ENCODE measurements around the gene PTCD2. TPM values are rescaled to one million over a fixed set of nuclear protein-coding genes. Genes with fewer than 3 reads are reported as not detected.
"Not testable (repeated sequence)": the region's sequence is repeated elsewhere in the genome, so short reads cannot be mapped to it uniquely, and the experiment has no call there.

PTCD2 gene
- total RNA-seq, 2 donors from 2014 or later, result 9.1 to 14.8 TPM

GRCh38 chr5:72393052-72393451 lies 72.9 kb downstream of the PTCD2 start:
- no peaks in the 10 kb centered on the region for H3K36me3 Mint-ChIP-seq (ENCODE audit: low read depth)
- no peak overlapping the region for H3K4me3 Mint-ChIP-seq
- H3K9me3 Mint-ChIP-seq, result no peaks in the 10 kb centered on the region
- peaks cover 41% of the 10 kb centered on the region for H3K27me3 Mint-ChIP-seq
- H3K4me1 Mint-ChIP-seq, result no peaks in the 10 kb centered on the region
- no peak for ATAC-seq (replicated peaks)
- H3K27ac Mint-ChIP-seq, result no peak overlapping the region

- Mint-ChIP-seq H3K27me3 (peaks cover 31% of the 10 kb centered on the region), H3K9me3 (no peaks in the 10 kb centered on the region), H3K27ac (no peak overlapping the region), H3K36me3 (ENCODE audit: low read depth) (no peaks in the 10 kb centered on the region), H3K4me3 (no peak overlapping the region), H3K4me1 (no peaks in the 10 kb centered on the region)
- no peak for ATAC-seq (replicated peaks)
Observed at GRCh38 chr5:72394688-72395087, 74.5 kb downstream of the PTCD2 start.

- Mint-ChIP-seq H3K27ac (no peak overlapping the region), H3K4me1 (no peaks in the 10 kb centered on the region), H3K27me3 (peaks cover 41% of the 10 kb centered on the region), H3K4me3 (no peak overlapping the region), H3K9me3 (peaks cover 9% of the 10 kb centered on the region), H3K36me3 (ENCODE audit: low read depth) (no peaks in the 10 kb centered on the region)
- ATAC-seq (replicated peaks), result no peak
Observed at GRCh38 chr5:72397836-72398235, 77.7 kb downstream of the PTCD2 start.

- Mint-ChIP-seq H3K4me1 (no peaks in the 10 kb centered on the region), H3K9me3 (peaks cover 9% of the 10 kb centered on the region), H3K4me3 (no peak overlapping the region), H3K27me3 (peaks cover 26% of the 10 kb centered on the region), H3K27ac (no peak overlapping the region), H3K36me3 (ENCODE audit: low read depth) (no peaks in the 10 kb centered on the region)
- no peak for ATAC-seq (replicated peaks)
Observed at GRCh38 chr5:72400950-72401349, 80.8 kb downstream of the PTCD2 start.

- no peak overlapping the region for H3K27ac Mint-ChIP-seq
- H3K36me3 Mint-ChIP-seq (ENCODE audit: low read depth), result no peaks in the 10 kb centered on the region
- no peaks in the 10 kb centered on the region for H3K4me1 Mint-ChIP-seq
- peaks cover 9% of the 10 kb centered on the region for H3K9me3 Mint-ChIP-seq
- H3K4me3 Mint-ChIP-seq, result no peak overlapping the region
- H3K27me3 Mint-ChIP-seq, result peaks cover 21% of the 10 kb centered on the region
- no peak for ATAC-seq (replicated peaks)
Observed at GRCh38 chr5:72402381-72402890, 82.3 kb downstream of the PTCD2 start.

GRCh38 chr5:72402959-72403628 lies 82.9 kb downstream of the PTCD2 start:
- no peak for ATAC-seq (replicated peaks)
- Mint-ChIP-seq H3K4me1 (no peaks in the 10 kb centered on the region), H3K27ac (no peak overlapping the region), H3K27me3 (peaks cover 16% of the 10 kb centered on the region), H3K9me3 (peaks cover 9% of the 10 kb centered on the region), H3K4me3 (no peak overlapping the region), H3K36me3 (ENCODE audit: low read depth) (no peaks in the 10 kb centered on the region)

- H3K4me3 Mint-ChIP-seq; H3K4me1 Mint-ChIP-seq; H3K36me3 Mint-ChIP-seq (ENCODE audit: low read depth); ATAC-seq (replicated peaks); H3K9me3 Mint-ChIP-seq; H3K27ac Mint-ChIP-seq: not testable (repeated sequence)
- peaks cover 15% of the 10 kb centered on the region for H3K27me3 Mint-ChIP-seq
Observed at GRCh38 chr5:72404771-72405170, 84.6 kb downstream of the PTCD2 start.

GRCh38 chr5:72407078-72407477 lies 86.9 kb downstream of the PTCD2 start:
- no peak for ATAC-seq (replicated peaks)
- no peak overlapping the region for H3K4me3 Mint-ChIP-seq
- no peak overlapping the region for H3K27ac Mint-ChIP-seq
- no peaks in the 10 kb centered on the region for H3K4me1 Mint-ChIP-seq
- peaks cover 8% of the 10 kb centered on the region for H3K27me3 Mint-ChIP-seq
- H3K36me3 Mint-ChIP-seq (ENCODE audit: low read depth), result no peaks in the 10 kb centered on the region
- peaks cover 1% of the 10 kb centered on the region for H3K9me3 Mint-ChIP-seq

- Mint-ChIP-seq H3K4me3 (no peak overlapping the region), H3K9me3 (no peaks in the 10 kb centered on the region), H3K4me1 (no peaks in the 10 kb centered on the region), H3K27ac (no peak overlapping the region), H3K36me3 (ENCODE audit: low read depth) (no peaks in the 10 kb centered on the region), H3K27me3 (peaks cover 6% of the 10 kb centered on the region)
- ATAC-seq (replicated peaks), result no peak
Observed at GRCh38 chr5:72407541-72407940, 87.4 kb downstream of the PTCD2 start.

- Mint-ChIP-seq H3K4me3 (no peak overlapping the region), H3K27me3 (peaks cover 6% of the 10 kb centered on the region), H3K36me3 (ENCODE audit: low read depth) (no peaks in the 10 kb centered on the region), H3K4me1 (no peaks in the 10 kb centered on the region), H3K9me3 (no peaks in the 10 kb centered on the region), H3K27ac (no peak overlapping the region)
- no peak for ATAC-seq (replicated peaks)
Observed at GRCh38 chr5:72408127-72408526, 88.0 kb downstream of the PTCD2 start.

GRCh38 chr5:72408603-72409002 lies 88.4 kb downstream of the PTCD2 start:
- Mint-ChIP-seq H3K27me3 (peaks cover 6% of the 10 kb centered on the region), H3K4me1 (no peaks in the 10 kb centered on the region), H3K4me3 (no peak overlapping the region), H3K27ac (no peak overlapping the region), H3K9me3 (no peaks in the 10 kb centered on the region), H3K36me3 (ENCODE audit: low read depth) (no peaks in the 10 kb centered on the region)
- ATAC-seq (replicated peaks), result no peak

GRCh38 chr5:72410688-72411295 lies 90.6 kb downstream of the PTCD2 start:
- Mint-ChIP-seq H3K9me3 (no peaks in the 10 kb centered on the region), H3K27me3 (peaks cover 5% of the 10 kb centered on the region), H3K27ac (no peak overlapping the region), H3K4me3 (no peak overlapping the region), H3K4me1 (no peaks in the 10 kb centered on the region), H3K36me3 (ENCODE audit: low read depth) (no peaks in the 10 kb centered on the region)
- no peak for ATAC-seq (replicated peaks)

- Mint-ChIP-seq H3K4me3 (no peak overlapping the region), H3K27me3 (peaks cover 5% of the 10 kb centered on the region), H3K9me3 (no peaks in the 10 kb centered on the region), H3K27ac (no peak overlapping the region), H3K4me1 (no peaks in the 10 kb centered on the region), H3K36me3 (ENCODE audit: low read depth) (no peaks in the 10 kb centered on the region)
- no peak for ATAC-seq (replicated peaks)
Observed at GRCh38 chr5:72412283-72413055, 92.3 kb downstream of the PTCD2 start.

GRCh38 chr5:72415616-72416325 lies 95.6 kb downstream of the PTCD2 start:
- no peak for ATAC-seq (replicated peaks)
- H3K27me3 Mint-ChIP-seq, result peaks cover 3% of the 10 kb centered on the region
- H3K9me3 Mint-ChIP-seq, result no peaks in the 10 kb centered on the region
- H3K4me3 Mint-ChIP-seq, result no peak overlapping the region
- no peaks in the 10 kb centered on the region for H3K4me1 Mint-ChIP-seq
- no peak overlapping the region for H3K27ac Mint-ChIP-seq
- H3K36me3 Mint-ChIP-seq (ENCODE audit: low read depth), result no peaks in the 10 kb centered on the region

Measured in activated T-helper 17 cell treated with anti-CD3 and anti-CD28 coated beads, Interleukin-2, amount 50 U/mL, for 72 hours (primary cell).